ENCODE data around the gene SGO1.
A peak's percentile ranks its signal among the peaks of the same experiment; 100 is the strongest.

SGO1 gene

DNA sequence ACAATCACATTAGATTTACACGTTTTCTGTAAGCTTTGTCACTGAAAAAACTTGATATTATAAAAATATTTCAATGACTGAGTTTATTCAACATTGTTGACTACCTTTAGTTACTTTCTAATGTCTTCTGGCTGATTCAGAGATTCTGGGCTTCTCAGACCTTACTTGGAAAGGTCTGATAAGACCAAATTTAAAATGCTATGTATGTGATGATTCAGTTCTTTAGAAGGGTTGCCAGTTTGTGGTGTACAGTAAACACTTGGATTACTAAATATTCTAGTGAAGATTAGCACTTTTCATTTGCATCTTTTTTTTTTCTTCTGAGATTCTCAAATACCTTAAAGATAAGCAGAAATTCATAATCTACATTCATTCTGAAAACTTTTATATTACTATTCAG, 49.8 kb downstream of the SGO1 start:
- DNase-seq, result no peak
- no CpG with 5 or more reads among the region's 1 CpG for WGBS (ENCODE audit: insufficient coverage)
- no peak overlapping the region for H3K4me3 ChIP-seq (ENCODE audit: control insufficient read depth in 1 of 7, extremely low read depth in 1 of 7, insufficient read depth in 4 of 7, low read depth in 2 of 7, low read length in 6 of 7)
- peaks cover 0 to 10% (median 0%) of the 10 kb centered on the region in 4 experiments for H3K36me3 ChIP-seq (ENCODE audit: control insufficient read depth in 4 of 4, insufficient read depth in 4 of 4, low read length in 3 of 4)
- ChIA-PET POLR2A (no interaction called here), CTCF (no interaction called here)
- no peaks in the 10 kb centered on the region for H3K4me1 ChIP-seq (ENCODE audit: control extremely low read depth in 1 of 4, control insufficient read depth in 4 of 4, insufficient read depth in 4 of 4, low read length in 3 of 4)
- no peak overlapping the region for H3K27ac ChIP-seq (ENCODE audit: insufficient read depth in 1 of 2, low read depth in 1 of 2, low read length in 2 of 2, poor library complexity in 1 of 2, severe bottlenecking in 2 of 2)
- no peaks in the 10 kb centered on the region for H3K9me3 ChIP-seq (ENCODE audit: control extremely low read depth in 1 of 5, control insufficient read depth in 4 of 5, insufficient read depth in 2 of 5, low read depth in 1 of 5, low read length in 4 of 5)
- H3K27me3 ChIP-seq (replicated peaks in 2 of 5; ENCODE audit: control insufficient read depth in 4 of 5, insufficient read depth in 5 of 5, low read length in 4 of 5), result no peaks in the 10 kb centered on the region

DNA sequence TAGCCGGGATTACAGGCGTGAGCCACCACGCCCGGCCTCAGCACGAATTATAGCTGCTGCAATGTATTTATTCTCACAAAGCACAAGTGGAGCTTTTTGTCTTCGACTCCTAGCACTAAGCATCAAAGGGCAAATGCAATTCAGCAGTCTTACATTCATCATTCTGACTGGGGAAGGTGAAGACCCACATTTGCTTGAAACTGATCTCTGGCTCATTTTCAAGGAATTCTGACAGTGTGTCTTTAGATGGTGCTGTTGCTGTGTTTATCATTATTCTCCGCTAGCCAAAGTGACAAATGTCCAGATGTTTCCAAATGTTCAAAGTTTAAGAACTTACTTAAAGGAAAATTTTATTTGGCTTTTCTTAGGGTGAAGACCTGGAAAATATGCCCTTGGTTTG, 55.9 kb downstream of the SGO1 start:
- Histone ChIP-seq H3K27ac (ENCODE audit: insufficient read depth in 1 of 2, low read depth in 1 of 2, low read length in 2 of 2, poor library complexity in 1 of 2, severe bottlenecking in 2 of 2) (no peak overlapping the region), H3K27me3 (replicated peaks in 2 of 5; ENCODE audit: control insufficient read depth in 4 of 5, insufficient read depth in 5 of 5, low read length in 4 of 5) (no peaks in the 10 kb centered on the region), H3K4me1 (ENCODE audit: control extremely low read depth in 1 of 4, control insufficient read depth in 4 of 4, insufficient read depth in 4 of 4, low read length in 3 of 4) (no peaks in the 10 kb centered on the region), H3K9me3 (ENCODE audit: control extremely low read depth in 1 of 5, control insufficient read depth in 4 of 5, insufficient read depth in 2 of 5, low read depth in 1 of 5, low read length in 4 of 5) (no peaks in the 10 kb centered on the region), H3K36me3 (ENCODE audit: control insufficient read depth in 4 of 4, insufficient read depth in 4 of 4, low read length in 3 of 4) (peaks cover 6 to 20% (median 11%) of the 10 kb centered on the region in 4 experiments), H3K4me3 (ENCODE audit: control insufficient read depth in 1 of 7, extremely low read depth in 1 of 7, insufficient read depth in 4 of 7, low read depth in 2 of 7, low read length in 6 of 7) (no peak overlapping the region)
- ChIA-PET POLR2A (no interaction called here), CTCF (no interaction called here)
- 98% methylated on average over 7 of the region's 7 CpGs for WGBS (ENCODE audit: insufficient coverage)
- no peak for DNase-seq

- H3K36me3 ChIP-seq (ENCODE audit: control insufficient read depth in 4 of 4, insufficient read depth in 4 of 4, low read length in 3 of 4), result peaks cover 6 to 24% (median 15%) of the 10 kb centered on the region in 4 experiments
- H3K4me3 ChIP-seq (ENCODE audit: control insufficient read depth in 1 of 7, extremely low read depth in 1 of 7, insufficient read depth in 4 of 7, low read depth in 2 of 7, low read length in 6 of 7), result no peak overlapping the region
- WGBS (ENCODE audit: insufficient coverage), result no CpG with 5 or more reads among the region's 2 CpGs
- H3K9me3 ChIP-seq (ENCODE audit: control extremely low read depth in 1 of 5, control insufficient read depth in 4 of 5, insufficient read depth in 2 of 5, low read depth in 1 of 5, low read length in 4 of 5), result no peaks in the 10 kb centered on the region
- CTCF ChIA-PET, result no interaction called here
- H3K27me3 ChIP-seq (replicated peaks in 2 of 5; ENCODE audit: control insufficient read depth in 4 of 5, insufficient read depth in 5 of 5, low read length in 4 of 5), result no peaks in the 10 kb centered on the region
- POLR2A ChIA-PET, result no interaction called here
- no peak overlapping the region for H3K27ac ChIP-seq (ENCODE audit: insufficient read depth in 1 of 2, low read depth in 1 of 2, low read length in 2 of 2, poor library complexity in 1 of 2, severe bottlenecking in 2 of 2)
- DNase-seq, result no peak
- H3K4me1 ChIP-seq (ENCODE audit: control extremely low read depth in 1 of 4, control insufficient read depth in 4 of 4, insufficient read depth in 4 of 4, low read length in 3 of 4), result no peaks in the 10 kb centered on the region
Observed at GRCh38 chr3:20128358-20128757, 57.6 kb downstream of the SGO1 start.

DNA sequence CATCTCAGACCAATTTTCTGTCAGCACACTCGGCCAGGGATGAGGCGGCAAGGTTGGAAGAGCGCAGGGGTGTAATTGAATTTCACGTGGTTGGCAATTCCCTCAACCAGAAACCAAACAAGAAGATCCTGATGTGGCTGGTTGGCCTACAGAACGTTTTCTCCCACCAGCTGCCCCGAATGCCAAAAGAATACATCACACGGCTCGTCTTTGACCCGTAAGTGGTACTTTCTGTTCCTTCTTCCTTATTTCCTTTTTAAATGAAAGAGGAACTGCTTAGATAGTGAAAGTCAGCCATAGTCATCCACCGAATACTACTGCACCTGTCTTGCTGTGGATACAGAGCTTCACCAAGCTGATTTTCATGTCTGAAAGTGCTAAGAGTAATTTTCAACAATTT, 60.1 kb downstream of the SGO1 start:
- H3K27ac ChIP-seq (ENCODE audit: insufficient read depth in 1 of 2, low read depth in 1 of 2, low read length in 2 of 2, poor library complexity in 1 of 2, severe bottlenecking in 2 of 2), result no peak overlapping the region
- no peaks in the 10 kb centered on the region for H3K27me3 ChIP-seq (replicated peaks in 2 of 5; ENCODE audit: control insufficient read depth in 4 of 5, insufficient read depth in 5 of 5, low read length in 4 of 5)
- H3K9me3 ChIP-seq (ENCODE audit: control extremely low read depth in 1 of 5, control insufficient read depth in 4 of 5, insufficient read depth in 2 of 5, low read depth in 1 of 5, low read length in 4 of 5), result no peaks in the 10 kb centered on the region
- peak; percentile 26 to 65 (median 51) for DNase-seq
- WGBS (ENCODE audit: insufficient coverage), result 80% methylated on average over 1 of the region's 10 CpGs
- peak overlapping the region in 1 of 7 experiments; percentile 4 for H3K4me3 ChIP-seq (ENCODE audit: control insufficient read depth in 1 of 7, extremely low read depth in 1 of 7, insufficient read depth in 4 of 7, low read depth in 2 of 7, low read length in 6 of 7)
- ChIA-PET POLR2A (interaction anchor here (0.5 kb wide), 1 partner anchor 1091 kb away, joined by 3 read pairs; no protein-coding TSS in a partner anchor), CTCF (no interaction called here)
- peaks cover 6 to 33% (median 22%) of the 10 kb centered on the region in 4 experiments for H3K36me3 ChIP-seq (ENCODE audit: control insufficient read depth in 4 of 4, insufficient read depth in 4 of 4, low read length in 3 of 4)
- no peaks in the 10 kb centered on the region for H3K4me1 ChIP-seq (ENCODE audit: control extremely low read depth in 1 of 4, control insufficient read depth in 4 of 4, insufficient read depth in 4 of 4, low read length in 3 of 4)

DNA sequence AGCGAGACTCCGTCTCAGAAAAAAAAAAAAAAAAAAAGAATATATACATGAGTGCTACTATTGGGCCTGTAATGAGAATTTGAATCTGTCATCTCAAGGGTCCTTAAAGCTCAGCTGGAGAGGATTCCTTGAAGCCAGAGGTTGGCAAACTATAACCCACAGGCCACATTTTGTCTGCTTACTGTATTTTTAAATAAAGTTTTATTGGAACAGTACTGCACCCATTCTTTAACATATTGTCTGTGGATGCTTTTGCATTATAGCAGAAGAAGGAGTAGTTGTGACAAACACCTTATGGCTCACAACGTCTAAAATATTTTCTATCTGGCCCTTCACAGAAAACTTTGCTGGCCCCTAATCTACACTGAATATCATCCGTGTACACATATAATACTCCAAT, 60.7 kb downstream of the SGO1 start:
- POLR2A ChIA-PET, result no interaction called here
- Histone ChIP-seq H3K27ac (ENCODE audit: insufficient read depth in 1 of 2, low read depth in 1 of 2, low read length in 2 of 2, poor library complexity in 1 of 2, severe bottlenecking in 2 of 2) (no peak overlapping the region), H3K4me3 (ENCODE audit: control insufficient read depth in 1 of 7, extremely low read depth in 1 of 7, insufficient read depth in 4 of 7, low read depth in 2 of 7, low read length in 6 of 7) (no peak overlapping the region), H3K36me3 (ENCODE audit: control insufficient read depth in 4 of 4, insufficient read depth in 4 of 4, low read length in 3 of 4) (peaks cover 9 to 33% (median 23%) of the 10 kb centered on the region in 4 experiments), H3K9me3 (ENCODE audit: control extremely low read depth in 1 of 5, control insufficient read depth in 4 of 5, insufficient read depth in 2 of 5, low read depth in 1 of 5, low read length in 4 of 5) (no peaks in the 10 kb centered on the region), H3K4me1 (ENCODE audit: control extremely low read depth in 1 of 4, control insufficient read depth in 4 of 4, insufficient read depth in 4 of 4, low read length in 3 of 4) (no peaks in the 10 kb centered on the region), H3K27me3 (replicated peaks in 2 of 5; ENCODE audit: control insufficient read depth in 4 of 5, insufficient read depth in 5 of 5, low read length in 4 of 5) (no peaks in the 10 kb centered on the region)
- DNase-seq, result no peak
- CTCF ChIA-PET, result interaction anchor here (0.6 kb wide), 1 partner anchor 660 kb away, joined by 3 read pairs; no protein-coding TSS in a partner anchor
- no CpG with 5 or more reads among the region's 4 CpGs for WGBS (ENCODE audit: insufficient coverage)

GRCh38 chr3:20123131-20123652, 62.8 kb downstream of the SGO1 start:
- 100% methylated on average over 1 of the region's 2 CpGs for WGBS (ENCODE audit: insufficient coverage)
- no peak for DNase-seq
- H3K36me3 ChIP-seq (ENCODE audit: control insufficient read depth in 4 of 4, insufficient read depth in 4 of 4, low read length in 3 of 4), result peaks cover 9 to 38% (median 26%) of the 10 kb centered on the region in 4 experiments
- no peak overlapping the region for H3K4me3 ChIP-seq (ENCODE audit: control insufficient read depth in 1 of 7, extremely low read depth in 1 of 7, insufficient read depth in 4 of 7, low read depth in 2 of 7, low read length in 6 of 7)
- H3K9me3 ChIP-seq (ENCODE audit: control extremely low read depth in 1 of 5, control insufficient read depth in 4 of 5, insufficient read depth in 2 of 5, low read depth in 1 of 5, low read length in 4 of 5), result no peaks in the 10 kb centered on the region
- CTCF ChIA-PET, result no interaction called here
- POLR2A ChIA-PET, result no interaction called here
- H3K4me1 ChIP-seq (ENCODE audit: control extremely low read depth in 1 of 4, control insufficient read depth in 4 of 4, insufficient read depth in 4 of 4, low read length in 3 of 4), result no peaks in the 10 kb centered on the region
- H3K27ac ChIP-seq (ENCODE audit: insufficient read depth in 1 of 2, low read depth in 1 of 2, low read length in 2 of 2, poor library complexity in 1 of 2, severe bottlenecking in 2 of 2), result no peak overlapping the region
- no peaks in the 10 kb centered on the region for H3K27me3 ChIP-seq (replicated peaks in 2 of 5; ENCODE audit: control insufficient read depth in 4 of 5, insufficient read depth in 5 of 5, low read length in 4 of 5)

GRCh38 chr3:20121088-20121487, 64.9 kb downstream of the SGO1 start:
- CTCF ChIA-PET, result no interaction called here
- Histone ChIP-seq H3K36me3 (ENCODE audit: control insufficient read depth in 4 of 4, insufficient read depth in 4 of 4, low read length in 3 of 4) (peaks cover 4 to 34% (median 18%) of the 10 kb centered on the region in 4 experiments), H3K27me3 (replicated peaks in 2 of 5; ENCODE audit: control insufficient read depth in 4 of 5, insufficient read depth in 5 of 5, low read length in 4 of 5) (no peaks in the 10 kb centered on the region), H3K27ac (ENCODE audit: insufficient read depth in 1 of 2, low read depth in 1 of 2, low read length in 2 of 2, poor library complexity in 1 of 2, severe bottlenecking in 2 of 2) (no peak overlapping the region), H3K9me3 (ENCODE audit: control extremely low read depth in 1 of 5, control insufficient read depth in 4 of 5, insufficient read depth in 2 of 5, low read depth in 1 of 5, low read length in 4 of 5) (no peaks in the 10 kb centered on the region), H3K4me1 (ENCODE audit: control extremely low read depth in 1 of 4, control insufficient read depth in 4 of 4, insufficient read depth in 4 of 4, low read length in 3 of 4) (no peaks in the 10 kb centered on the region), H3K4me3 (ENCODE audit: control insufficient read depth in 1 of 7, extremely low read depth in 1 of 7, insufficient read depth in 4 of 7, low read depth in 2 of 7, low read length in 6 of 7) (no peak overlapping the region)
- DNase-seq, result no peak
- WGBS (ENCODE audit: insufficient coverage), result 100% methylated on average over 1 of the region's 3 CpGs
- POLR2A ChIA-PET, result no interaction called here

Data from common myeloid progenitor, CD34-positive (primary cell).